Astrocyte (in vitro differentiated cells and primary cell): ENCODE measurements around the gene MYL10. TPM values are rescaled to one million over a fixed set of nuclear protein-coding genes. Genes with fewer than 3 reads are reported as not detected.

Experiments
- DNase-seq: peaks from one replicate; pipeline ENCODE4 v3.0.0-alpha.2; 2010; ENCODE audit warnings: low read depth
- FAIRE-seq: peaks from 2 replicates; lab custom pipeline; 2011; peaks lifted over from hg19 to GRCh38; lab: Jason Lieb, UNC
- H2AFZ ChIP-seq: 2 replicates; pipeline ENCODE4 v1.6.0; 2012; ENCODE audit warnings: low read depth, low read length, inconsistent platforms
- H3K27ac ChIP-seq: 2 replicates; pipeline ENCODE4 v1.5.1; 2011; ENCODE audit warnings: low read depth, low read length, inconsistent platforms
- H3K27me3 ChIP-seq: 2 replicates; pipeline ENCODE4 v1.6.0; 2011; ENCODE audit warnings: low read length, inconsistent platforms; ENCODE audit not compliant: insufficient read depth
- H3K36me3 ChIP-seq: 2 replicates; pipeline ENCODE4 v1.5.1; 2011; ENCODE audit warnings: low read length, inconsistent platforms; ENCODE audit not compliant: insufficient read depth
- H3K4me1 ChIP-seq: 2 replicates; pipeline ENCODE4 v1.5.1; 2011; ENCODE audit warnings: low read length, inconsistent platforms; ENCODE audit not compliant: insufficient read depth
- H3K4me2 ChIP-seq: 2 replicates; pipeline ENCODE4 v1.6.0; 2012; ENCODE audit warnings: low read length, inconsistent platforms
- H3K4me3 ChIP-seq: 2 replicates; pipeline ENCODE4 v1.5.1; 2011; ENCODE audit warnings: low read depth, mild to moderate bottlenecking, low read length, inconsistent platforms; ENCODE audit not compliant: insufficient read depth
- H3K79me2 ChIP-seq: 2 replicates; pipeline ENCODE4 v1.6.0; 2012; ENCODE audit warnings: mild to moderate bottlenecking, low read length, inconsistent platforms; ENCODE audit not compliant: insufficient read depth
- H3K9ac ChIP-seq: 2 replicates; pipeline ENCODE4 v1.6.0; 2012; ENCODE audit warnings: mild to moderate bottlenecking, low read length, inconsistent platforms
- H3K9me3 ChIP-seq: 2 replicates; pipeline ENCODE4 v1.5.1; 2012; ENCODE audit warnings: low read depth, mild to moderate bottlenecking, low read length, inconsistent platforms; ENCODE audit not compliant: insufficient read depth
- H4K20me1 ChIP-seq: 2 replicates; pipeline ENCODE4 v1.6.0; 2012; ENCODE audit warnings: low read length, inconsistent platforms; ENCODE audit not compliant: insufficient read depth
- H3K27ac Mint-ChIP-seq: one replicate; pipeline ENCODE4 v1.8.0; 2021; ENCODE audit warnings: mild to moderate bottlenecking, mixed read lengths; ENCODE audit not compliant: unreplicated experiment
- H3K27me3 Mint-ChIP-seq: one replicate; pipeline ENCODE4 v1.8.0; 2021; ENCODE audit warnings: low read depth, mixed read lengths; ENCODE audit not compliant: unreplicated experiment
- H3K36me3 Mint-ChIP-seq: one replicate; pipeline ENCODE4 v1.8.0; 2021; ENCODE audit warnings: low read depth, mixed read lengths; ENCODE audit not compliant: unreplicated experiment
- H3K4me1 Mint-ChIP-seq: one replicate; pipeline ENCODE4 v1.8.0; 2021; ENCODE audit warnings: low read depth, mixed read lengths; ENCODE audit not compliant: unreplicated experiment
- H3K4me3 Mint-ChIP-seq: one replicate; pipeline ENCODE4 v1.8.0; 2021; ENCODE audit warnings: mild to moderate bottlenecking, moderate library complexity, mixed read lengths; ENCODE audit not compliant: unreplicated experiment
- H3K9me3 Mint-ChIP-seq: one replicate; pipeline ENCODE4 v1.8.0; 2021; ENCODE audit warnings: mild to moderate bottlenecking, mixed read lengths; ENCODE audit not compliant: unreplicated experiment
- CTCF ChIP-seq: IDR thresholded peaks from 2 replicates; pipeline ENCODE4 v1.5.1; 2011; ENCODE audit warnings: low read depth, mild to moderate bottlenecking, inconsistent platforms, low read length, moderate library complexity; ENCODE audit not compliant: insufficient read depth
- EZH2 ChIP-seq: IDR thresholded peaks from 2 replicates; pipeline ENCODE4 v1.6.1; 2012; ENCODE audit warnings: mild to moderate bottlenecking, low read length, inconsistent platforms; ENCODE audit not compliant: insufficient read depth
- total RNA-seq: library from RNA; stranded (reverse); gene quantifications from 2 replicates; pipeline ENCODE4 v1.2.1, GENCODE V29; 2021

MYL10 gene
- total RNA-seq, 1 donor from 2014 or later, result 0.73 TPM

GRCh38 chr7:101582971-101583370 lies 46.1 kb downstream of the MYL10 start:
- Histone ChIP-seq H3K9ac (no peak overlapping the region), H3K79me2 (no peaks in the 10 kb centered on the region), H3K27ac (no peak overlapping the region), H3K4me3 (no peak overlapping the region), H3K36me3 (no peaks in the 10 kb centered on the region), H3K9me3 (no peaks in the 10 kb centered on the region), H3K27me3 (peaks cover 4% of the 10 kb centered on the region), H2AFZ (no peak overlapping the region), H3K4me1 (no peaks in the 10 kb centered on the region), H4K20me1 (no peaks in the 10 kb centered on the region), H3K4me2 (no peak overlapping the region)
- Mint-ChIP-seq H3K4me1 (peaks cover 4% of the 10 kb centered on the region), H3K36me3 (peaks cover 4% of the 10 kb centered on the region), H3K4me3 (no peak overlapping the region), H3K9me3 (peaks cover 8% of the 10 kb centered on the region), H3K27ac (no peak overlapping the region), H3K27me3 (peaks cover 24% of the 10 kb centered on the region)
- DNase-seq, result no peak
- TF ChIP-seq EZH2 (no peak), CTCF (no peak)
- FAIRE-seq, result no peak

GRCh38 chr7:101581891-101582290 lies 47.2 kb downstream of the MYL10 start:
- Histone ChIP-seq H3K4me2 (no peak overlapping the region), H3K27me3 (peaks cover 4% of the 10 kb centered on the region), H4K20me1 (no peaks in the 10 kb centered on the region), H3K36me3 (no peaks in the 10 kb centered on the region), H3K79me2 (no peaks in the 10 kb centered on the region), H3K9me3 (no peaks in the 10 kb centered on the region), H3K27ac (no peak overlapping the region), H3K9ac (no peak overlapping the region), H3K4me3 (no peak overlapping the region), H2AFZ (no peak overlapping the region), H3K4me1 (no peaks in the 10 kb centered on the region)
- Mint-ChIP-seq H3K4me1 (peaks cover 4% of the 10 kb centered on the region), H3K27me3 (peaks cover 19% of the 10 kb centered on the region), H3K9me3 (peaks cover 8% of the 10 kb centered on the region), H3K27ac (no peak overlapping the region), H3K36me3 (peaks cover 4% of the 10 kb centered on the region), H3K4me3 (no peak overlapping the region)
- TF ChIP-seq EZH2, result no peak
- no peak for TF ChIP-seq CTCF
- no peak for DNase-seq
- FAIRE-seq, result no peak

DNA sequence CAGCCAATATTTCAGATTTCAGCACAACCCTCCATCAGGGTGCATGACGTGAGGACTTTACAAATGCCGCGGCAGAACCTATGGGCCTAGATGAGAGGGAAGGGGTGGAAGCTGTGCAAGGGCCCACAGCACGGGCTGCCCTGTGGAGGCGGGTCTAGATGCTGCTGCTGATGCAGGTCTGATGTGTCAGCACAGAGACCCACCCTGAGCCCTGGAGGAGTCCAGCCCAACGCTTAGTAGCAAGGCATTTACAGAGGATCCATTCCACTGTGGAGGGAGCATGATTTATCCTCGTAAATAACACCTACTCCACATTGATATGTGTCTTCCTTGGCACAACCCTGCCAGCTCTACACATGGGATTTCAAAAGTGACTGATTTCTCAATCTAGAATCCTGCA lies 48.5 kb downstream of the MYL10 start:
- Mint-ChIP-seq H3K27me3 (peaks cover 14% of the 10 kb centered on the region), H3K4me3 (no peak overlapping the region), H3K36me3 (peaks cover 4% of the 10 kb centered on the region), H3K4me1 (peaks cover 7% of the 10 kb centered on the region), H3K9me3 (peaks cover 8% of the 10 kb centered on the region), H3K27ac (no peak overlapping the region)
- no peaks in the 10 kb centered on the region for H3K36me3 ChIP-seq
- TF ChIP-seq EZH2 (no peak), CTCF (no peak)
- H3K9ac ChIP-seq, result no peak overlapping the region
- no peak overlapping the region for H3K4me3 ChIP-seq
- FAIRE-seq, result no peak
- H2AFZ ChIP-seq, result no peak overlapping the region
- no peak overlapping the region for H3K4me2 ChIP-seq
- H4K20me1 ChIP-seq, result no peaks in the 10 kb centered on the region
- peaks cover 4% of the 10 kb centered on the region for H3K27me3 ChIP-seq
- no peaks in the 10 kb centered on the region for H3K4me1 ChIP-seq
- no peak for DNase-seq
- H3K79me2 ChIP-seq, result no peaks in the 10 kb centered on the region
- no peak overlapping the region for H3K27ac ChIP-seq
- no peaks in the 10 kb centered on the region for H3K9me3 ChIP-seq
